SHP77 (cell line): ENCODE data around the gene TMEM204.

Experiments used
- DNase-seq, 2 experiments: peaks; one replicate each; lab custom pipeline; 2025; lab: John Stamatoyannopoulos, UW

Gene TMEM204

DNA sequence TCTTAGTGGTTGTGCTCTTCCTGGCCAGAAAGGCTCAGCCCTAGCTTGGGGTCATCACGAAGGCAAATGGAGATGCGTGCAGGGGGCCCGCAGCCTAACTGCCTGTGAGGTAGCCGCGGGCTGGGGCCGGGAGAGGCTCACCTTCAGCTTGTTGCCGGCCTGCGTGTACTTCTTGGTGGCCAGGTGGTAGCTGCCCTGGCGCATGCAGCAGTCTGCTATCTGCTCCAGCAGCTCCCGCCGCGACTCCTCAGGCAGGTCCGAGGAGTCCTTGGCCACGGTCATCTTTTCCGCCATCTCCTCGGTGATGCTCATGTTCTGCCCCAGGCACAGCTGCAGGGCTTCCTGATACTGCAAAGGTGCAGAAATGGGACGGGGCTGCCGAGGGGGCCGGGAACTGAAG is 13.0 kb upstream of the TMEM204 start:
- no peak for DNase-seq

DNA sequence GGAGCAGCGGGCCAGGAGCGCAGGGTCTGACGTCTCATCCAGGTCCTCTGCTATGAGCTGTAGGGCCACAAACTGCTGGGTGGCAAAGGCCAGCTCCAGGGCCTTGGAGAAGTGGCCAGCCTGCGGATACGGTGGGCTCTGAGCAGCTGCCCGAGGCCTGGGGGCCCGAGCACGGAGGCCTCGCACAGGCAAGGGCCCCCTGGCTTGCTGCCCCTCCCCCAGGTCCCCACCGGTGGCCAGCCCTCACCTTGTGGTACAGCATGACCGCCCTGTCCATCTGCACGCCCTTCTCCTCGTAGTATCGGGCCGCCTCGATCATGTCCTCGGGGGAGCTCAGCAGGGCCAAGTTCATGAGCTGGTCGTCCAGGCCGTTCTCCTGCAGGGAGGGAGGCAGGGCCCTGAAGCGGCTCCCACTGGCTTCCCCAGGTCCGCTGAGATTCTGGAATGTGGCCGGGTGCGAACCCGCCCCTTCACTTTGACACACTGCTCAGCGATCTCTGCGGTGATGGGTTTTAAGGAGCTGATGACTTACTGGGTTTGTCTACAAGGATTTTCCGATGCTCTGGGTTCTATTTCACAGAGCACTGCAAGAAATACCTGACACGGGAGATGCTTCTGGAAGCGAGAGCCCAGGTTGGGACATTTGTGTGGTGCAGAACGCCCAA is 9.8 kb upstream of the TMEM204 start:
- no peak for DNase-seq

DNA sequence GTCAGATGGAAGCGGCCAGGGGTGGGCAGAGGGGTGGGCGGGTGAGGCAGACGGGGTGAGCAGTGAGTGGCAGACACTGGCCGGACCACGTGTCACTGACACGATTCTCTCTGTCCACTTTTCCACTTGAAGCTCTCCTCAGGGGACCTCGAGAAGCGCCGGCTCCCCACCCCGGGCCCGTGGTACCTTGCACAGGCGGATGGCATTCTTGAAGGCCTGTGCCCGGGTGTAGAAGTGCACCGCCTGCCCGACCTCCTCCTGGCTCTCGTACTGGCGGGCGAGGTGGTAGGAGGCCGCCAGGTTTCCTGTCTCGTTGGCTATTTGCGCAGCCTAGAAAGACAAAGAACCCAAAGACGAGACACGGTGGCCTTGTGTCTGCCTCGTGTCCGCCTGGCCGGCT is 9.1 kb upstream of the TMEM204 start:
- no peak for DNase-seq

DNA sequence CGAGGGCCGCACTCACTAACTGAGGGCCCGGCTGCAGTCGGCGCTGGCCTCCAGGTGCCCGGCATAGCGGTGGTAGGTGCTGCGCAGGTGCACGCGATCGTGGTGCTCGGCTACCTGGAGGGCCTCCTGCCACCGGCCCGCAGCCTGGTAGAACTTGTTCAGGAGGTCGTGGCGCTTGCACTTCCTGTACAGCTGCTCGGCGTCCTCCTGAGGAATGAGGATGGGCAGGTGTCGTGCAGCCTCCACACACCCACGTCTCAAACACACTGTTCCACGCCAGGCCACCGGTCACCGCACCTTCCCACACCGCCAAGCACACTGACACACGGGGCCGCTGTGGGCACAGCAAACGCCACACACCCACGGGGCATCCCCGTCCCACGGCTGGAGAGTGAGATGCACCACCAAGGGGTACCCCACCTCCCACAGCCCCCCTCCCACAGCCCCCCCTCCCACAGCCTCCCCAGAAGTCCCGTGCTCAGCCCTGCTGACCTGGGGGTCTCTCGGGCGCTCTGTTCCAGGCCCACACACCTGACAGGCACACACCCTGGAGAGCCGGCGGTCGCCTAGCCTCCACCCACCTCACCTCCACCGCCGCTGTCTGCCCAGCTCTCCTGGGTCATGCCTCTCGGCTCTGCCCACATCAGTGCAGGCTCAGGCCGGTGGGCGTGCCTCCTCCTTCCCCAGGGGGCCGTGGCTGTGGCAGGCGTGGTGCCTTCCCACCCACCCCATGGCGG is 7.4 kb upstream of the TMEM204 start:
- DNase-seq = no peak

DNA sequence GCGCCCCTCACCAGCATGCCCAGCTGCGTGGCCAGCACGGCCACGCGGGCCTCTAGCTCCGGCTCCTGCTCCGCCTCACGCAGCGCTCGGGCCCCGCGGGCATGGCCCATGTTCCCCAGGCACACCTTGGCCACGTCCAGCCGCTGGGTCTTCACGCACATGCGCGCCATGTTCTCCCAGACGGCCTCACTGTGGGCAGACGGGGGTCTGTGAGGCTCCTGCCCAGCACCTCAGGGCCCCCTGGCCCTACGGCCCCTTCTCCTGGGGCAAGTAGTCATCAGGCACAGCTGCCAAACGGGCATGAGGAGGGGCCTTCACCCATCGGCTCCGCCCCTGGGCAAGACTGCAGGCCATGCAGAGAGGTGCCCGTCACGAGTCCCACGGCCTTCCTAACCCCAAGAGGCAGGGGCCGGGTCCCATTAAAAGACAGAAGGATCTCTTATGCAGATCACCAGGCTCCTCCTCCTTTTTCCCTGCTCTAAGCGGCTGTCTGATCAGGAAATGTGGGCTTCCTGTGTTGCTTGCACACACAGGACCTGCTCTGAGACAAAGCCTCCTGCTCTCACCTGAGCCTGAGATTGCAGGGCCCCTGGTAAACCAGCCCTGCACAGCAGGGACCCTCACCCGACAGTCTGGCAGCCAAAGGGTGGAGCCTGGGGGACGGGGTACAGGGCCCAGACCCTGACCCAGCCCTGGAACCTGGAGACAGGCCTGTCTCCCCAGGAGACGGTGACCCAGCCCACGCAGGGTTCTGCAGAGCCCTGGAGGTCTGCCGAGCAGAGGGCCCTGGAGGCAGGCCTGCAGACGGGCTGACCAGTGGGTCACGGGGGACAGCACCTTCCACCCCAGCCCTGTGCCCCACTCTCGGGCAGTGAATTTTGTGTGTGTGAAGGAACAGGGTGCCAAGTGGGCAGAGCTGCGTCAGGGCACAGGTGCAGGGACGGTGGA is 6.6 kb upstream of the TMEM204 start:
- no peak for DNase-seq

DNA sequence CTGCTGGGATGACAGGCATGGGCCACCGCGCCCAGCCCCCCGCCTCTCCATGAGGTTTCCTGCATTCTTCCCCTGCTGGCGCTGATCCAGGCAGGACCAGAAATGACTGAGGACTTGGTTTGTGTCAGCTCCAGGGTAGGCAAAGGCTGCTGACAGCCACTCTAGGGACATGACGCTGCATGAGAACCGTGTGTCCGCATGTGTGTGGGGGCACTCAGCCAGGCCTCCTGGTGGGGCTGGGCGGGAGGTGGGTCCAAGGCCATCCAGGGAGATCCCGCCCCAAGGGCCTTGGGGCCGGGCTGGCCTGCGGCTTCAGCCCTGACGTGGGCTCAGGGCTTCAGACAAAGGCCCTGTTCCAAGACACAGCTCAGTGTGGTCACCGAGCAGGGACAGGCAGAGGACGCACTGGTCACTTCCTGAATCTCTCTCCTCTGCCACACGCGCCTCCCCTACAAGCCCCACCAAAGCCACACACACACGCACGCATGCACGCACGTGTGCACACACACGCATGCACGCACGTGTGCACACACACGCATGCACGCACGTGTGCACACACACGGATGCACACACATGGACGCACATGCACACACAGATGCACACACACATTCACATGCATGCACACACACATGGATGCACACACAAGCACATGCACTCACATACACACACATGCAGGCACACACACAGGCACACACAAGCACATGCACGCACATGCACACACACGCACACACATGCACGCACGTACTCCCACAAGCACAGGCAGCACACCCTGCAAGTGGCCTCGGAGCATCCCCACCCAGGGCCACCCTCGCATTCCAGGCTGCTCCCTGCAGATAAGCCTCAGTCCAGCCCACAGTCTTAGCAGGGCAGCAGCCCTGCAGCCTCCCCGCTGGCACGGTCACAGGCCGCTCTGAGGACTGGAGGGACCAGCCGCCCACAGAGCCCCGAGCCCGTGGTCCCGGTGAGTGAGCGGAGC is 5.3 kb upstream of the TMEM204 start:
- no peak for DNase-seq

DNA sequence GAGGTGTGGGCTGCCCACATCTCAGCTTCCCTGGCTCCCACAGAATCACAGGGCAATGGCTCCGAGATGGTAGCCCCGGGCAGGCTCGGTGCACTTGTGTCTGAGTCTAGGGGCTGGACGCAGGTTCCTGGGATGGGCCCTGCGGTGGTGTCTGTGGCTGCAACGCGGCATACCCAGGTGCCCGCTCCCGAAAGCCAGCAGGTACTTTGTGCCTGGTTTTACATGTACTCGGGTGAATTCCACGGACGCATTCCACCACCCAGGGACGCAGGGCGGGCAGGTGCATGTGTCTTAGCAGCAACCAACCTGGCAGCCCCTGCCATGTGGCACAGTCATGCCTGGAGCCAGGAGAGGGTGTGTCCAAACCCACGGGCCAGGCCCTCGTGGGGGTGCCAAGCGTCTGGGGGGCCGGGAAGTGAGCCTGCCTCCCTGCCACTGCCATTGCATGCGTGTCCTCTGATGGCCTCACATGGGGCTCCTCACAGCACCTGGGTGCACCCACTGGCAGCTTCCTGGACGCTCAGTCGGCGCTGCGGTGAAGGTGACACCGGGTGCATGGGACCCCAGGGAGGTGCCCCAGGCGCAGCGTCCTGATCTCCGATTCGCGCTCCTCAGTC is 4.4 kb upstream of the TMEM204 start:
- no peak for DNase-seq

DNA sequence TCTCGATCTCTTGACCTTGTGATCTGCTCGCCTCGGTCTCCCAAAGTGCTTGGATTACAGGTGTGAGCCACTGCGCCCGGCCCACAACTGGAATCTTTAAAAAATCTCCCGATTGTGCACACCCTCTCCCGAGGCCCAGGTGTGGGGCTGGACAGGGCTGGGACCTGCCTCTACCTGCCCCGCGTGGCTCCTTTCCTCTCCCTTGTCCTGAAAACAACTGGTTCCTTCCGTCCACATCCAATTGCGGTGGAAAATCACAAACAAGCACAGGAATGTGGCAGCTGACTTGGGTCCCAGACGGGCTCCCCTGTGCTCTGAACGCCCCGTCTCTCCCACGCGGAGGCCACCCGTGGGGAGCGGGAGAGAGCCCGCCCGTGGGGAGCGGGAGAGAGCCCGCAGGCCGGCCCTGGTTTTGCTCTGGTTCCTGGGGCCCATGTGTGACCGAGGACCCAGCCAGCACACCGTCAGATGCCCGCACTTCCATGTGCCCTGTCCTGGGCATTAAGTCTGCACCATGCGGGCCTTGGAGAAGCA is 3.0 kb upstream of the TMEM204 start:
- DNase-seq = no peak

DNA sequence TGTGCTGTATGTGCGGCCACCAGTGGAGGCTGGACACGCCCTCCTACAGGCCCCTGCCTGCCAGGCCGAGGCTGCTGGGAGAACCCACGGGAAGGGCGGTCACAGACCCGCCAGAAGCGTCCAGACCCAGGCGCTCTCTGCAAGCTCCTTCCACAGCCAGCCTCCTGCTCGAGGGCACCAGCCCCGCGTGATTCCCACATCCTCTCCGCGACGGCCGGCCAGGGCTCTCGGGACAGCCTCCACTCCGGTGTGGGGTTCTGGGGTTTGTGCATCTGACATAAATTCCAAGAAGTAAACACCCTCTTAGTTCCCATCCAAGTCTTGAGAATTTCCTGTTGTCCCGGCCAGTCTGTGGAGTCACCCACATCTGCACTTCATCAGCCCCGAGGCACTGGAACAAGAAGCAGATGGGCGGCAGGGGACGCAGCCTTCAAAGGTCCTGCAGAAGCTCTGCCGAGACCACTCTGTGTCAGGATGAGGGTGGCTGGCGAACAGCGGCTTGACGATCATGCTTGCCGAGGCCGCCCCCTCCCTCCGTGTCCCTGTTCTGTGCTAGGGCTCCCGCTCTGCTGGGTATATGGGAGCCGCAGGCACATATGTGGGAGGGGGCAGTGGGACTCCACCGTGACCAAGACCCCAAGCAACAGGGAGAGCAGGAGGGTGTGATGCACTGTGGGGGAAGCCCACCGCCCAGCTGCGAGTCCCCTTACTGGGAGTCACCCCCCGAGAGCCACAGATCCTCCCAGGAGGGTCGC is 2.4 kb upstream of the TMEM204 start:
- no peak for DNase-seq

DNA sequence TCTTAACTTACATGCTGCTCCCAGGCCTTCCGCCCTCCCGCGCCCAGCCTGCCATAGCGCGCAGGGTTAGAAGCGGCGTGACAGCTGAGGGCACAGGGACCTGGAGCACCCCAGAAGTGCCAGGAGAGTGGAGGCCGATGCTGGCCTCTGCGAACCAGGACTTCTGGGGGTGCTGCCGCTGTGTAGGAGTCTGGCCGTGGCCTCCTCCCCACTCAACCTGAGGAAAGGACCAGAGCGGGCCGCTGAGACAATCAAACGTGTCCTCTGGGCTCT is 1.9 kb upstream of the TMEM204 start:
- no peak for DNase-seq

DNA sequence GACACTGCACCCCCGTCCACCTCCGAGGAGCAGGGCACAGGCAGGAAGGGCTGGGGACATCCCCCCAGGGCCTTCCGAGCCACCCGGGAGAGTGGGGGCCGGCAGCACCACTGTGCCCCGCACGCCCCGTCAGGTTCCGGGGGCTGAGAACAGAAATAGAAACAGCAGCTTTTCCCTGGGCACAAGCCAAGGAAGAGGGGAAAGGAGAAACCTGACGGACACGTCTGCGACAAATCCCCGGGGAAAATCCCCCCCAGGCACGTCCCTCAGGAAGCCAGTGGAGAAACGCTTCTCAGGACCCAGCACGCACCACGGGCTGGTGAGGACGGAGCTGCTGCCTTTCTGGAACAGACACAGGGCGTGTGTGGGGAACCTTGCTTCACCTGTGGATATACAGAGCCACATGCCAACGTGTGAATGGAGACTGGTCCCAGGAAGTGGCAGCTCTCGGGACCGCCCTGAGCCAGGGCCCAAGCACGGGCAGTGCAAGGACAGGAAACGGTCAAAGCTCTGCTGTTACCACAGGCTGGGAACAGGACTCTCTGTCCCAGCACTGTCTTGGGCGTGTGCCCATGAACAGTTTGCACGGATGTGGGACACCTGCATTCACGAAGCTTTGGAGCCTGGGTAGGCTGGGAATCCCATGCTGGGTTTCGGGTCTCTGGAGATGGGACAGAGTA is 1.2 kb upstream of the TMEM204 start:
- no peak for DNase-seq

DNA sequence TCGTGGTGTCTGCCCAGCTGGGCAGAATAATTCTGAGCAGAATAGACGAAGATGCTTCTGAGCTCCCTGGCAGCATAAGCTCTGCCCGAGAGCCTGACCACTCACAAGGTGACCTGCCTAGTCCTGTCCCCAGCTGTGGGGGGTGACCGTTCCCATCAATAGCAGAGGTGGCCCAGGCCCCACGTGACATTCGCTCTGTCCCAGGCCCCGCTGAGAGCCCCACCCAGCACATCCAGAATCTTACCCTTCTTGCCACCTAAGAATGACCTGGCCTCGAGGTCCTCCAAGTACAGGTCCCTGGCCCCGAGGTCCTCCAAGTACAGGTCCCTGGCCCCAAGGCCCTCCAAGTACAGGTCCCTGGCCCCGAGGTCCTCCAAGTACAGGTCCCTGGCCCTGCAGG is 695 bp upstream of the TMEM204 start:
- DNase-seq = no peak

DNA sequence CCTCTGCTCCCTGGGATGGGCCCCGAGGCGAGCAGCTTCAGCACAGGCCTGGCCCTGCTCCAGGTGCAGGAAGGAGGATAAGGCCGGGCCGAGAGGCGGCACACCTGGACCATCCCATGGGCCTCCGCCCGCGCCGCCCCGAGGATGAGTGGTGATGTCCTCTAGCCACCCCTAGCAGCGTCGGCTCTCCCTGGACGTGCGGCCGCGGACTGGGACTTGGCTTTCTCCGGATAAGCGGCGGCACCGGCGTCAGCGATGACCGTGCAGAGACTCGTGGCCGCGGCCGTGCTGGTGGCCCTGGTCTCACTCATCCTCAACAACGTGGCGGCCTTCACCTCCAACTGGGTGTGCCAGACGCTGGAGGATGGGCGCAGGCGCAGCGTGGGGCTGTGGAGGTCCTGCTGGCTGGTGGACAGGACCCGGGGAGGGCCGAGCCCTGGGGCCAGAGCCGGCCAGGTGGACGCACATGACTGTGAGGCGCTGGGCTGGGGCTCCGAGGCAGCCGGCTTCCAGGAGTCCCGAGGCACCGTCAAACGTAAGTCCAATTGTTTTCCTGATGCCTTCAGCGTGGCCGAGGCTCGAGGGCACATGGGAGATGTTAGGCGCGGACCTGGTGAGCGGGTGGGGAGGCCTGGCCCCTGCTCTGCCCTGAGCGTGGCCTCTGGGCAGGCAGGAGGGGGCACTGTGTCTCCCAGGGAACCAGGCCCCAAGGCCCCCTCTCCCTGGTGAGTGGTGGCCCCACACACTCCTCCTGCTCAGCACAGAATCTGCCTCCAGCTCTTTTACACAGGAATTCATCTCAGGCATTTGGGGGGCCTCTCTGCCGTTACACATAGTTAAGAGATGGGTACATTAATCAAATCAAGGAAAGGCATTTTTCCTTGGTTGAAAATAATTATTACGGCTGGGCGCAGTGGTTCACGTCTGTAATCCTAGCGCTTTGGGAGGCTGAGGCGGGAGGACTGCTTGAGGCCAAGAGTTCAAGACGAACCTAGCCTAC is 855 bp downstream of the TMEM204 start:
- no peak for DNase-seq

DNA sequence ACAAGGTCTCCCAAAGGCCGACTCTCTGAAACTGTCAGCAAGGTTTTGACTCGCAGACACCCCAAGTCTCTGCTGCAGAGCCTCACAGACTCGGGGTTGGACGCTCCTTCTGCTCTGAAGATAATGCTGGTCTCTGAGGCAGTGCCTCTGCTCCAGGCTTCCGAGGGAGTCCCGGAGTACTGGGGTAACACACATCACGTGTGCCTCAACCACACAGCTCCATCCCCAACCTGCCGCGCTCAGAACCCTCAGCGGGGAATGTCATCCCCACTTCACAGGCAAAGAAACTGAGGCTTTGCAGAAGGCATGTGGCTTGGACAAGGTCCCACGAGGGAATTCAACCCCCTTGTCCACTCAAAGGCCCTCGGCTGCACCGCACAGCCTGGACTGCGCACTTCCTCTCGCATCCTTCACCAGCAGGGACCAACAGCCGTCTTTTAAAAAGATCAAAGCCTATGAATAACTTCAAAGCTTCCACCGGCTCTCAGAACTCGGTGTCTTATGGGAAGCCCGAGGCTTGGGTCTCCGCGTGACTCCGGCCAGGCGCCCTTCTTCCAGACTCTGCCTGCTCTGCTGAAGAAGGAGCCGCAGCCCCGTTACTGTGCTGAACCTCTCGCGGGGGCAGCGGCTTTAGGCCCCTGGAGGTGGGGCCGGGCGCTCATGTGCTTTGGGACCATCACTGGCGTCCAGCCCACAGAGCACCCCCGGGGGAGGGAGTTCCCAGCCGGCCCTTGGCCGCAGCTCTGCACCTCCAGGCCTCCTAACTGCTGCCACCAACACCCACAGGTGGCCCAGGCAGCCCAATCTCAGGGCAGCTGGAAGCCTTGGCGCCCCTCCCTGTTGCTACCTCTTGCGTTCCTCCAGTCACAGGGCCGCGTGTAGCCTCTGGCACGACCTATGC is 2.2 kb downstream of the TMEM204 start:
- no peak for DNase-seq

DNA sequence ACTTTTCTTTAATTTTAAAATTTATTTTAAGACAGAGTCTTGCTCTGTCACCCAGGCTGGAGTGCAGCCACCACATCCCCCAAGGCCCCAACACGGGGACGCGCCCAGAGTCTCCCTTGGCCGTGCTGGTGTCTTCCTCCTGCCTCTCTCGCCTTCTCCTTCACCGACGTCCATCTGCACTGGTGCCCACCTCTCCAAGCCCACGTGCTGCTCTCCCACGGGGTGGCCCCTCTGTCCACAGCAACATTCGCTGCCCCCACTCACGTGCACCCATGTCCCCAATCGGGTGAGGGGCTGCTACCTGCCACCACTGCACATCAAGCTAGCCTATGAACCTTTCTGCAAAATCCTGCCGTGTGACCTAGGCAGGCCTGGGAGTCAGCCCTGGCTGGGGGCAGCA is 3.1 kb downstream of the TMEM204 start:
- DNase-seq = no peak

DNA sequence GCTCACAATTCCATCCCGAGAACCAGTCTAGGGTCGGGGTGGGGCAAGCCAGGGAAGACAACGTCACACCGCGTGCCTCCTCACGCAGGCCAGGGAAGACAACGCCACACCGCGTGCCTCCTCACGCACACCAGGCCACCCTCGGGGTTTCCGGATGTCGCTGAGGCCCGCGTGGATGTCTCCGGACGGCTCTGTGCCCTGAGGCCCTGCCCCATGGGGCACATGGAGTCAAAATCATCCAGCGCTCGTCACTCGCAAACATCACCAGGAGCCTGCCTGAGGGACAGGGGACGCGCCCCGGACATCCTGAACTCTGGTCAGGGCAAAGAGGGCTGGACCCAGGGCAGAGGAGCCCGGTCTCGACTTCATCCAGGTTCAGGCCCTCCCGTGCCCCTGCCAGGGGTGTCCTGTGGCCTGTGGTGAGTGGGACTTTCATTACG is 3.7 kb downstream of the TMEM204 start:
- no peak for DNase-seq

DNA sequence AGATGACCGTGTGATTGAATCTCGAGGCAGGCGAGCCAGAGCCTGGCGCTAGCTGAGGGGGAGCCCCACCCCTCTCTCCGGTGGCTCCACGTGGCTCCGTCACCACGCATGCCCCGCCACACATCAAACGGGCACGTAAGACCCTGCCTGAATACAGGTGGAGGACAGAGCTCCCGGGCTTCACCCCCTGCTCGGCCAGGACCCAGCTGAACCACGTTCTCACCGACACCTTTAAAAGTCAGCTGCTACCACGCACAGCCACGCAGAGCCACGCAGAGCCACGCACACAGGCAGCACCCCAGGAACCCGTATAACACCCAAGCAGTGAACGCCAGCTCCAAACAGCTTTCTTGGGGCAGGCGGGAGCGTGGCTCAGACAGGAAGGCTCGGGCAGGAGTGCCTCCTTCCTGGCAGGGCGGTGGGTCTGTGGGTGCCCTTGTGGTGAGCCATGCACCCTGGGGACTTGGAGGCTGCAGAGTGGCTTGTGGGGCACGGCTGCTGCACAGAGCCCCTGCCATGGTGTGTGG is 4.4 kb downstream of the TMEM204 start:
- DNase-seq = no peak
